GM12875 (cell line): ENCODE results near the gene DNAJB8.

Source experiments
- H3K4me3 ChIP-seq: one replicate; pipeline ENCODE4 v1.5.1; 2011; ENCODE audit warnings: low read depth, low read length, control low read depth
- TF ChIP-seq, protein P1 (sequence below): IDR thresholded peaks from 2 replicates; pipeline ENCODE4 v1.5.1; 2011; ENCODE audit warnings: low read depth, mild to moderate bottlenecking, control low read depth, inconsistent platforms, low read length, moderate library complexity, borderline replicate concordance; ENCODE audit not compliant: insufficient read depth

DNAJB8 gene

DNA sequence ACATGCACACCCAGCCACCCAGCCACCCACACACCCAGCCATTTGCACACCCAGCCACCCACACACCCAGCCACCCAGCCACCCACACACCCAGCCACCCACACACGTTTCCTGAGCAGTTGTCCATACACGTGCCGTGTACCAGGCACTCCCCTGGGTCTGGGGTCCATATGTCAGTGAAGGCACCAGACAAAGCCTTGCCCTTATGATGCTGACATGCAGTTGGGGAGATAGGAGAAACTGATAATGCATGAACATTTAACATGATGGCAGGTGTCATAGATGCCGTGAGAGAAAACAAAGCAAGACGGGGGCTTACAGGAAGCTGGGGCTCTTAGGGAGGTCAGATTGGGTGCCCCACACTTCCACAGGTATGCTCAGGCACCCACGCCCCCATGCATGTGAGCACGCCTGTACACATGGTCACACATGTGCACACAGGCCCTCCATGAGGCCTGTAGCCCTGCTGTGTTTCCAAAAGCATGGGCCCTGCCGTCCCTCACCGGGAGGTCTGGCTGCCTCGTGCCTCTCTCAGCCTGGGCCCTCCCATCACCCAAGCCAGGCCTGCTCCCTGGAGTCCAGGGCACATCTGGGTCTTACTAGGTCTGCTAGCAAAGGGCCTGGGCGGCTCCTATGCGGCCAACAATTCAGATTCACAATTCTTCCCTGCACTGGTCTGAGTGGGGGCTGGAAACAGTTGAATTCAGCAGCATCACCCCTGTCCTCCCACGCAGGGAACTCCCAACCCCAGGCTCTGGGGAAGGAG is 3.6 kb upstream of the DNAJB8 start:
- TF ChIP-seq, protein P1, sequence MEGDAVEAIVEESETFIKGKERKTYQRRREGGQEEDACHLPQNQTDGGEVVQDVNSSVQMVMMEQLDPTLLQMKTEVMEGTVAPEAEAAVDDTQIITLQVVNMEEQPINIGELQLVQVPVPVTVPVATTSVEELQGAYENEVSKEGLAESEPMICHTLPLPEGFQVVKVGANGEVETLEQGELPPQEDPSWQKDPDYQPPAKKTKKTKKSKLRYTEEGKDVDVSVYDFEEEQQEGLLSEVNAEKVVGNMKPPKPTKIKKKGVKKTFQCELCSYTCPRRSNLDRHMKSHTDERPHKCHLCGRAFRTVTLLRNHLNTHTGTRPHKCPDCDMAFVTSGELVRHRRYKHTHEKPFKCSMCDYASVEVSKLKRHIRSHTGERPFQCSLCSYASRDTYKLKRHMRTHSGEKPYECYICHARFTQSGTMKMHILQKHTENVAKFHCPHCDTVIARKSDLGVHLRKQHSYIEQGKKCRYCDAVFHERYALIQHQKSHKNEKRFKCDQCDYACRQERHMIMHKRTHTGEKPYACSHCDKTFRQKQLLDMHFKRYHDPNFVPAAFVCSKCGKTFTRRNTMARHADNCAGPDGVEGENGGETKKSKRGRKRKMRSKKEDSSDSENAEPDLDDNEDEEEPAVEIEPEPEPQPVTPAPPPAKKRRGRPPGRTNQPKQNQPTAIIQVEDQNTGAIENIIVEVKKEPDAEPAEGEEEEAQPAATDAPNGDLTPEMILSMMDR, result no peak
- no peak overlapping the region for H3K4me3 ChIP-seq

DNA sequence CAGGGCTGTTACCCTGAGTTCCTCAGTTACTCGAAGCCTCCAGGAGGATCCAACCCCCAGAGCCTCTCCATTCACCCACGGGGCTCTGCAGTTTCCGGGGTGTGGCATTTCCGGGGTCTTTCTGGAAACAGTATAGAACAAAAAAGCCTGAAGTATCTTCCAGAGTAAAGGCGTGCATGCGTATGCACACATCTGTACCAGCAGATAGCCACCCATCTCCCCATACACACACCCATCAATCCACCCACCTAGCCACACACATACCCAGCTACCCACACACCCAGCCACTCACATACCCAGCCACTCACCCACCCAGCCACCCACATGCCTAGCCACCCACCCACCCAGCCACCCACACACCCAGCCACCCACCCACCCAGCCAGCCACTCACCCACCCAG is 2.9 kb upstream of the DNAJB8 start:
- H3K4me3 ChIP-seq, result no peak overlapping the region
- TF ChIP-seq, protein P1, result no peak

DNA sequence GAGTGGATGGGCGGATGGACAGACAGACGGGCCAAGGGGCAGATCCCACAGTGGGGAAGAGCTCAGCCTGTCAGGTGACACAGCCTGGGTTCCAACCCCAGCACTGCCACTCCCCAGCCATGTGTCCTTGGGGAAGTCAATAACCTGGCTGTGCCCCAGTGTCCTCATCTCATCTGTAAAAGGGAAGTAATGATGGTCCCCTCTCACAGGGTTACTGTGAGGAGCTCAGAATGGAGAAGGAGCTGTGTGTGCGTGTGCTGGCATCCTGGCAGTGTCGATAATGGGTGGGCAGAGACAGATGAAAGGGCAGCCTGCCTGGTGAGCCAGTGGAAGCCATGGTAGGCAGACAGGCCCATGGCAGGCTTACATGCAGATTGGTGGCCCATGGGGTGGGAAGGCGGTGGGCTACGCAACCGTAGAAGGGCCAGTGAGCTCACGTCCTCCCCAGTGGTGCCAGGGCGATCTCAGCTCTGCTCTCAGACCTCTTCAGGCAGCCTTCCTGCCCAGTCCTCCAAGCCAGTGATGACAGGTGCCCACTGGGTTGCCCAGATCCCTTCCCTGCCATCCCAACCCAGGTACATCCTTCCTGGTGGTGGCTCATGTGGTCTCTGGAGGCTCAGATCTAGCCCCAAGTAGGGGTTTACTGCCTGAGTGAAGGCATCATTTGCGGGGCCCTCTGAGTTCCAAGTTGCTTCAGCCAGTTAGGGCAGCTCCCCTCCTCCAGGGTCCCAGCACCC is 2.3 kb upstream of the DNAJB8 start:
- TF ChIP-seq, protein P1, result no peak
- H3K4me3 ChIP-seq, result no peak overlapping the region

DNA sequence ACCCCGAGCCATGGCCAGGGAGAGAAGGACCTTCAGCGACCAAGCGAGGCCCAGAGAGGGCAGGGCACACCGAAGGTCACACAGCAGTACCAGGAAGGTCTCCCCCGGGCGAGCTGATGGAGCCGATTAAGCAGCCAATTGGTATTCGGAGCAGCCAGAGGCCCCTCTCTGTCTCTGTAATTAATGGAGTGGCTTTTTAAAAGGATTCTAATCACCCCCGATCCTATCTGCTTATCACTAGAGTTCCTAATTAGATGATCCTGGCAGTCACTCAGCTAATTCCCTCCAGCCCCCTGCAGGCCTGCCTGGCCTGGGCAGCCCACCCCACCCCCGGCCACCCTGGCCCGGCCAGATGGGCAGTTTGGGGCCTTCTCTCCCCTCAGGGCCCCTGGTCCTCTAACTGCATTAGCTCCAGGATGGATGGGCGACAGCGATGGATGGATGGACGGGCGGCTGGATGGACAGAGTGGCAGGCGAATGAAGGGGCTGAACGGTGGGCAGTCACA is 1.6 kb upstream of the DNAJB8 start:
- H3K4me3 ChIP-seq, result no peak overlapping the region
- TF ChIP-seq, protein P1, result no peak

DNA sequence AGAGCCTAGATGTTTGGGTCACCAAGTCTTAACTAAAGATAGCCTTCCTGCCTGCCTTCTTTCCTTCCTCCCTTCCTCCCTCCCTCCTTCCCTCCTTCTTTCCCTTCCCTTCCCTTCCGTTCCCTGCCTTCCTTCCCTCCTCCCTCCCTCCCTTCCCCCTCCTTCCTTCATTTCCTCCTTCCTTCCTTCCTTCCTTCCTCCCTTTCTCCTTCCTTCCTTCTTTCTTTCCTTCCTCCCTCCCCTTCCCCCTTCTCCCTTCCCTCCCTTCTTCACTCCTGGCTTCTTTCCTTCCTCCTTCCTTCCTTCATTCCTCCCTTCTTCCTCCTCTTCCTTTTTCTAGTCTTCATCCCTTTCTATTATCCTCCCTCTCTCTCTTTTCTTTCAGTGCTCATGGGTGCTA is 2.0 kb downstream of the DNAJB8 start:
- TF ChIP-seq, protein P1, result no peak
- H3K4me3 ChIP-seq, result no peak overlapping the region

DNA sequence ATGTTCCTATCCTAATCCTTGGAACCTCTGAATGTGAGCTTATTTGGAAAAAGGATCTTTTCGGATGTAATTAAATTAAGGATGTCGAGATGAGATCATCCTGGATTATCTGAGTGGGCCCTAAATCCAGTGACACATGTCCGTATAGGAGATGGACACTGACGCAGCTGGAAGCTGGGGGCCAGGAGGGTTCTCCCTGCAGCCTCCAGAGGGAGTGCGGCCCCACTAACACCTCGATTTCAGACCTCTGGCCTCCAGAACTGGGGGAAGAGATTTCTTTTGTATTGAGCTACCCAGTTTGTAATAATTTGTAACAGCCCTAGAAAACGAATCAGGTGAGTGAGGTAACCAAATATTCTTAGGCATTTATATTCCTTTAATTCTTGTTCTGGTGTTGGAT is 2.5 kb downstream of the DNAJB8 start:
- TF ChIP-seq, protein P1, result no peak
- no peak overlapping the region for H3K4me3 ChIP-seq
